HEK293T (cell line): ENCODE data around the gene RAD50.

Source experiments
- ARNT ChIP-seq: fragments of 450-650 bp; IDR thresholded peaks from 2 replicates; pipeline ENCODE4 v1.6.1; 2017; ENCODE audit warnings: mild to moderate bottlenecking
- PKNOX1 ChIP-seq: fragments of 450-650 bp; IDR thresholded peaks from 2 replicates; pipeline ENCODE4 v1.6.1; 2016
- SUZ12 ChIP-seq: fragments of 450-650 bp; IDR thresholded peaks from 2 replicates; pipeline ENCODE4 v1.6.1; 2016; ENCODE audit warnings: mild to moderate bottlenecking

- TF ChIP-seq ARNT: no peak
- no peak for TF ChIP-seq SUZ12
- no peak for TF ChIP-seq PKNOX1
Observed at GRCh38 chr5:132647473-132647872, 90.7 kb downstream of the RAD50 start.
